ENCODE measurements around the gene THADA.
"Not testable (repeated sequence)": the region's sequence is repeated elsewhere in the genome, so short reads cannot be mapped to it uniquely, and the experiment has no call there.

The THADA gene

GRCh38 chr2:43460174-43460546 is 135.7 kb downstream of the THADA start:
- no peak for DNase-seq

GRCh38 chr2:43459446-43460173 is 136.2 kb downstream of the THADA start:
- no peak for DNase-seq

GRCh38 chr2:43458014-43458628 is 137.7 kb downstream of the THADA start:
- DNase-seq, result no peak

- no peak for DNase-seq
These were observed 139.9 kb downstream of the THADA start for GRCh38 chr2:43455731-43456642.

GRCh38 chr2:43455296-43455695 is 140.5 kb downstream of the THADA start:
- no peak for DNase-seq

- no peak for DNase-seq
These were observed 141.0 kb downstream of the THADA start for GRCh38 chr2:43454791-43455190.

GRCh38 chr2:43453179-43454170 is 142.4 kb downstream of the THADA start:
- DNase-seq, result no peak

GRCh38 chr2:43452318-43452731 is 143.5 kb downstream of the THADA start:
- no peak for DNase-seq

- no peak for DNase-seq
These were observed 145.2 kb downstream of the THADA start for GRCh38 chr2:43450617-43451016.

- DNase-seq, result no peak
These were observed 147.1 kb downstream of the THADA start for GRCh38 chr2:43448822-43449110.

GRCh38 chr2:43448011-43448821 is 147.6 kb downstream of the THADA start:
- no peak for DNase-seq

- DNase-seq, result not testable (repeated sequence)
These were observed 149.1 kb downstream of the THADA start for GRCh38 chr2:43446755-43447154.

GRCh38 chr2:43445781-43446180 is 150.1 kb downstream of the THADA start:
- DNase-seq, result no peak

GRCh38 chr2:43444989-43445645 is 150.7 kb downstream of the THADA start:
- DNase-seq, result no peak

GRCh38 chr2:43443282-43443681 is 152.6 kb downstream of the THADA start:
- no peak for DNase-seq

GRCh38 chr2:43441195-43441594 is 154.6 kb downstream of the THADA start:
- no peak for DNase-seq

GRCh38 chr2:43438858-43439655 is 156.8 kb downstream of the THADA start:
- no peak for DNase-seq

GRCh38 chr2:43438342-43438741 is 157.5 kb downstream of the THADA start:
- no peak for DNase-seq

- DNase-seq, result no peak
These were observed 158.5 kb downstream of the THADA start for GRCh38 chr2:43437363-43437762.

- DNase-seq, result no peak
These were observed 159.4 kb downstream of the THADA start for GRCh38 chr2:43436431-43436830.
